PC-3 (cell line): Measurements from ENCODE around the gene SERPINA4. TPM values are rescaled to one million over a fixed set of nuclear protein-coding genes. Genes with fewer than 3 reads are reported as not detected.

ENCODE experiments used
- ATAC-seq: fragments of 200-7000 bp; cut with Tn5 transposase; 2 replicates; pipeline ENCODE4 v1.9.1; 2020; ENCODE audit warnings: mild to moderate bottlenecking, moderate library complexity
- BruUV-seq: library from RNA; stranded (reverse); fragments of 400-500 nt; replicated peaks from 2 replicates; lab custom pipeline; 2021; lab: Mats Ljungman, UMichigan
- CTCF ChIA-PET: fragments of 300-600 bp; sonication (Branson Sonifier 250); formaldehyde crosslinking; loops from one replicate; lab custom pipeline; 2022; ENCODE audit warnings: antibody characterized with exemption; lab: Charles Lee
- POLR2A ChIA-PET: fragments of 300-600 bp; sonication (Branson Sonifier 250); formaldehyde crosslinking; loops from one replicate; lab custom pipeline; 2022; ENCODE audit warnings: antibody characterized with exemption; ENCODE audit not compliant: unreplicated experiment; lab: Charles Lee
- DNase-seq: peaks from one replicate; pipeline ENCODE4 v3.0.0-alpha.2; 2015
- H2AFZ ChIP-seq: fragments of 300-600 bp; sonication (generic); 2 replicates; pipeline ENCODE4 v1.6.0; 2016; ENCODE audit warnings: antibody characterized with exemption, low read length
- H3F3A ChIP-seq: fragments of 300-600 bp; sonication (generic); one replicate; pipeline ENCODE4 v1.6.0; 2017; ENCODE audit warnings: antibody characterized with exemption, low read length, control low read depth, mild to moderate bottlenecking; ENCODE audit not compliant: unreplicated experiment
- H3K27ac ChIP-seq: fragments of 300-600 bp; sonication (generic); 2 replicates; pipeline ENCODE4 v1.5.1; 2016; ENCODE audit warnings: mild to moderate bottlenecking, low read length
- H3K27me3 ChIP-seq: fragments of 300-600 bp; sonication (generic); 2 replicates; pipeline ENCODE4 v1.6.1; 2016; ENCODE audit warnings: low read length, mixed read lengths
- H3K36me3 ChIP-seq: fragments of 300-600 bp; sonication (generic); 2 replicates; pipeline ENCODE4 v1.6.1; 2016; ENCODE audit warnings: low read depth, mixed run types, low read length, mixed read lengths
- H3K4me1 ChIP-seq: fragments of 300-600 bp; sonication (generic); 2 replicates; pipeline ENCODE4 v1.5.1; 2016; ENCODE audit warnings: low read length; ENCODE audit not compliant: insufficient read depth
- H3K4me2 ChIP-seq: fragments of 300-600 bp; sonication (generic); 2 replicates; pipeline ENCODE4 v1.6.0; 2016; ENCODE audit warnings: low read length
- H3K4me3 ChIP-seq: fragments of 300-600 bp; sonication (generic); 2 replicates; pipeline ENCODE4 v1.5.1; 2016; ENCODE audit warnings: mild to moderate bottlenecking, low read length, mixed read lengths
- H3K79me2 ChIP-seq: fragments of 300-600 bp; sonication (generic); 2 replicates; pipeline ENCODE4 v1.6.1; 2017; ENCODE audit warnings: low read length, mixed read lengths
- H3K9ac ChIP-seq: fragments of 300-600 bp; sonication (generic); 2 replicates; pipeline ENCODE4 v1.6.0; 2016; ENCODE audit warnings: mild to moderate bottlenecking, low read length
- H3K9me2 ChIP-seq: fragments of 300-600 bp; sonication (generic); replicated peaks from 2 replicates; pipeline ENCODE4 v1.6.1; 2016; ENCODE audit warnings: mixed run types, low read length, mixed read lengths
- H3K9me3 ChIP-seq: fragments of 300-600 bp; sonication (generic); 2 replicates; pipeline ENCODE4 v1.6.1; 2016; ENCODE audit warnings: low read length, mixed read lengths
- H4K20me1 ChIP-seq: fragments of 300-600 bp; sonication (generic); 2 replicates; pipeline ENCODE4 v1.6.1; 2016; ENCODE audit warnings: low read length, mixed read lengths
- EZH2 ChIP-seq: fragments of 300-600 bp; sonication (generic); IDR thresholded peaks from one replicate; pipeline ENCODE4 v1.6.1; 2017; ENCODE audit warnings: antibody characterized with exemption, mild to moderate bottlenecking, low read length; ENCODE audit not compliant: unreplicated experiment
- EZH2phosphoT487 ChIP-seq: fragments of 300-600 bp; sonication (generic); IDR thresholded peaks from 2 replicates; pipeline ENCODE4 v1.6.1; 2018; ENCODE audit warnings: mild to moderate bottlenecking, antibody characterized with exemption, low read length, borderline replicate concordance
- intact Hi-C: fragments of 100-400 bp; cut with micrococcal nuclease; formaldehyde crosslinking; loops from 2 replicates; pipeline ENCODE4 v1.9.0; 2023
- total RNA-seq: library from RNA; depleted of rRNA; stranded (reverse); fragments of >200 nt; gene quantifications from 2 replicates; pipeline ENCODE4 v1.2.3, GENCODE V29; 2014
- TF ChIP-seq, protein P1 (sequence below): fragments of 300-600 bp; sonication (generic); conservative IDR thresholded peaks from 2 replicates; pipeline ENCODE4 v1.5.1; 2017; ENCODE audit warnings: antibody characterized with exemption, low read depth, mild to moderate bottlenecking, low read length

Gene SERPINA4
- total RNA-seq, 1 experiment from 2014 or later: not detected

DNA sequence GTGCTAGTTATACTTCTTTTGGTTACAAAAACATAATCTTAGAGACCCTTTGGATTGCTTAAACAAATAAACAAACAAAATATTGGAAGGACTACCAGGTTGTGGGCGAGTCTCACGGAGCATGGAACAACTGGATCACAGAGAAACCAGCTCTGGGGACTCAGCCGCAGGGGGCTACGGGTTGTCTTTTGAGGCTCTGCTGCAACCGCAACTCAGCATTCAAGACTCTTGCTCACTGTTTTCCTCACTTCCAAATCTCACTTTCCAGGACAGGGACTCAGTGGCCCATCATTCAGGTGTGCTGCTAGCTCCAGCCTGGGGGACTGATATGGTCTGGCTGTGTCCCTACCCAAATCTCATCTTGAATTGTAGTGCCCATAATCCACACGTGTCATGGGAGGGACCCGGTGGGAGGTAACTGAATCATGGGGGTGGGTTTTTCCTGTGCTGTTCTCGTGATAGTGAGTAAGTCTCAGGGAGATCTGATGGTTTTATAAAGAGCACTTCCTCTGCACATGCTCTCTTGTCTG, 14.0 kb upstream of the SERPINA4 start:
- Histone ChIP-seq H3K9ac (no peak overlapping the region), H3K4me1 (no peaks in the 10 kb centered on the region), H3K4me2 (no peak overlapping the region), H3K4me3 (no peak overlapping the region), H3F3A (no peaks in the 10 kb centered on the region), H3K79me2 (no peaks in the 10 kb centered on the region), H4K20me1 (no peaks in the 10 kb centered on the region), H3K27ac (no peak overlapping the region), H3K9me3 (no peaks in the 10 kb centered on the region), H3K36me3 (no peaks in the 10 kb centered on the region), H3K9me2 (no peaks in the 10 kb centered on the region), H3K27me3 (no peaks in the 10 kb centered on the region), H2AFZ (no peak overlapping the region)
- TF ChIP-seq EZH2 (no peak), EZH2phosphoT487 (no peak)
- TF ChIP-seq, protein P1, sequence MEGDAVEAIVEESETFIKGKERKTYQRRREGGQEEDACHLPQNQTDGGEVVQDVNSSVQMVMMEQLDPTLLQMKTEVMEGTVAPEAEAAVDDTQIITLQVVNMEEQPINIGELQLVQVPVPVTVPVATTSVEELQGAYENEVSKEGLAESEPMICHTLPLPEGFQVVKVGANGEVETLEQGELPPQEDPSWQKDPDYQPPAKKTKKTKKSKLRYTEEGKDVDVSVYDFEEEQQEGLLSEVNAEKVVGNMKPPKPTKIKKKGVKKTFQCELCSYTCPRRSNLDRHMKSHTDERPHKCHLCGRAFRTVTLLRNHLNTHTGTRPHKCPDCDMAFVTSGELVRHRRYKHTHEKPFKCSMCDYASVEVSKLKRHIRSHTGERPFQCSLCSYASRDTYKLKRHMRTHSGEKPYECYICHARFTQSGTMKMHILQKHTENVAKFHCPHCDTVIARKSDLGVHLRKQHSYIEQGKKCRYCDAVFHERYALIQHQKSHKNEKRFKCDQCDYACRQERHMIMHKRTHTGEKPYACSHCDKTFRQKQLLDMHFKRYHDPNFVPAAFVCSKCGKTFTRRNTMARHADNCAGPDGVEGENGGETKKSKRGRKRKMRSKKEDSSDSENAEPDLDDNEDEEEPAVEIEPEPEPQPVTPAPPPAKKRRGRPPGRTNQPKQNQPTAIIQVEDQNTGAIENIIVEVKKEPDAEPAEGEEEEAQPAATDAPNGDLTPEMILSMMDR: no peak
- BruUV-seq: no TSS peak
- no peak for DNase-seq
- intact Hi-C loops: no loop called here
- ATAC-seq: no peak
- POLR2A ChIA-PET: no interaction called here
- CTCF ChIA-PET: no interaction called here

- DNase-seq (no peak), ATAC-seq (no peak)
- CTCF ChIA-PET: no interaction called here
- intact Hi-C loops: no loop called here
- Histone ChIP-seq H3K4me3 (no peak overlapping the region), H2AFZ (no peak overlapping the region), H3K4me2 (no peak overlapping the region), H4K20me1 (no peaks in the 10 kb centered on the region), H3K27ac (no peak overlapping the region), H3F3A (no peaks in the 10 kb centered on the region), H3K4me1 (no peaks in the 10 kb centered on the region), H3K9ac (no peak overlapping the region), H3K79me2 (no peaks in the 10 kb centered on the region), H3K36me3 (no peaks in the 10 kb centered on the region), H3K9me2 (no peaks in the 10 kb centered on the region), H3K9me3 (no peaks in the 10 kb centered on the region), H3K27me3 (no peaks in the 10 kb centered on the region)
- no TSS peak for BruUV-seq
- TF ChIP-seq, protein P1: no peak
- TF ChIP-seq EZH2 (no peak), EZH2phosphoT487 (no peak)
- POLR2A ChIA-PET: no interaction called here
Observed at GRCh38 chr14:94547726-94548125, 13.5 kb upstream of the SERPINA4 start.

- CTCF ChIA-PET: no interaction called here
- Histone ChIP-seq H3F3A (no peaks in the 10 kb centered on the region), H3K9me2 (no peaks in the 10 kb centered on the region), H4K20me1 (no peaks in the 10 kb centered on the region), H3K79me2 (no peaks in the 10 kb centered on the region), H3K9ac (no peak overlapping the region), H2AFZ (no peak overlapping the region), H3K27me3 (no peaks in the 10 kb centered on the region), H3K27ac (no peak overlapping the region), H3K9me3 (no peaks in the 10 kb centered on the region), H3K4me3 (no peak overlapping the region), H3K36me3 (no peaks in the 10 kb centered on the region), H3K4me1 (no peaks in the 10 kb centered on the region), H3K4me2 (no peak overlapping the region)
- TF ChIP-seq EZH2 (no peak), EZH2phosphoT487 (no peak)
- TF ChIP-seq, protein P1: no peak
- intact Hi-C loops: no loop called here
- no TSS peak for BruUV-seq
- ATAC-seq: no peak
- no peak for DNase-seq
- POLR2A ChIA-PET: no interaction called here
Observed at GRCh38 chr14:94548131-94548998, 12.9 kb upstream of the SERPINA4 start.
